GM06990 (cell line): ENCODE results near the gene UBXN11.

Experiments
- DNase-seq: peaks from one replicate; pipeline ENCODE4 v3.0.0-alpha.2; 2011; ENCODE audit not compliant: insufficient read length; ENCODE audit errors: extremely low read depth
- H3K27me3 ChIP-seq: replicated peaks from 2 replicates; pipeline ENCODE4 v1.6.0; 2011; ENCODE audit warnings: low read length; ENCODE audit not compliant: control insufficient read depth, insufficient read depth
- H3K36me3 ChIP-seq: 2 replicates; pipeline ENCODE4 v1.5.1; 2011; ENCODE audit warnings: low read length; ENCODE audit not compliant: control insufficient read depth, insufficient read depth
- H3K4me3 ChIP-seq: replicated peaks from 2 replicates; pipeline ENCODE4 v1.5.1; 2011; ENCODE audit warnings: low read depth, mild to moderate bottlenecking, control low read depth, low read length
- TF ChIP-seq, protein P1 (sequence below): IDR thresholded peaks from 2 replicates; pipeline ENCODE4 v1.5.1; 2011; ENCODE audit warnings: low read length, control low read depth, mild to moderate bottlenecking, inconsistent platforms; ENCODE audit not compliant: insufficient read depth, poor library complexity, severe bottlenecking

The UBXN11 gene

DNA sequence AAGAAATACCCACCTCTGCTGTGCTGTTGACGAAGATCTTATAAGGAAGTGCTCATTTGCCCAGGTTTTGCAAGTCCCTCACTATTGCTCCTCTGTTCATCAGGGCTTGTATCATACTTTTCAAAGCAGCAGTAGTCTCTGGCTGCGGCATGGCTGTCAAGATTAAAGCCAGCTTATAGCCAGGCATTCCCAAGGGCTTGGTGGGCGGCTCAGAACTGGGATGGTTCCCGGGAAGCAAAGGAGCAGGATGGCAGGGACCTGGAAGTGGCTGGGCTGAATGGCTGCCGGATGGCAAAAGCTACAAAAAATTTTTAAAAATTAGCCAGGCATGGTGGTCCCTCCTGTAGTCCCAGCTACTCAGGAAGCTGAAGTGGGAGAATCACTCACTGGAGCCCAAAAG lies 43.2 kb downstream of the UBXN11 start:
- Histone ChIP-seq H3K4me3 (no peak overlapping the region), H3K27me3 (no peaks in the 10 kb centered on the region), H3K36me3 (peaks cover 8% of the 10 kb centered on the region)
- TF ChIP-seq, protein P1, sequence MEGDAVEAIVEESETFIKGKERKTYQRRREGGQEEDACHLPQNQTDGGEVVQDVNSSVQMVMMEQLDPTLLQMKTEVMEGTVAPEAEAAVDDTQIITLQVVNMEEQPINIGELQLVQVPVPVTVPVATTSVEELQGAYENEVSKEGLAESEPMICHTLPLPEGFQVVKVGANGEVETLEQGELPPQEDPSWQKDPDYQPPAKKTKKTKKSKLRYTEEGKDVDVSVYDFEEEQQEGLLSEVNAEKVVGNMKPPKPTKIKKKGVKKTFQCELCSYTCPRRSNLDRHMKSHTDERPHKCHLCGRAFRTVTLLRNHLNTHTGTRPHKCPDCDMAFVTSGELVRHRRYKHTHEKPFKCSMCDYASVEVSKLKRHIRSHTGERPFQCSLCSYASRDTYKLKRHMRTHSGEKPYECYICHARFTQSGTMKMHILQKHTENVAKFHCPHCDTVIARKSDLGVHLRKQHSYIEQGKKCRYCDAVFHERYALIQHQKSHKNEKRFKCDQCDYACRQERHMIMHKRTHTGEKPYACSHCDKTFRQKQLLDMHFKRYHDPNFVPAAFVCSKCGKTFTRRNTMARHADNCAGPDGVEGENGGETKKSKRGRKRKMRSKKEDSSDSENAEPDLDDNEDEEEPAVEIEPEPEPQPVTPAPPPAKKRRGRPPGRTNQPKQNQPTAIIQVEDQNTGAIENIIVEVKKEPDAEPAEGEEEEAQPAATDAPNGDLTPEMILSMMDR = no peak
- no peak for DNase-seq

GRCh38 chr1:26259578-26259977 lies 46.9 kb downstream of the UBXN11 start:
- TF ChIP-seq, protein P1 = no peak
- Histone ChIP-seq H3K4me3 (no peak overlapping the region), H3K36me3 (peaks cover 11% of the 10 kb centered on the region), H3K27me3 (no peaks in the 10 kb centered on the region)
- no peak for DNase-seq

- no peak for DNase-seq
- no peak overlapping the region for H3K4me3 ChIP-seq
- TF ChIP-seq, protein P1 = no peak
- no peaks in the 10 kb centered on the region for H3K27me3 ChIP-seq
- H3K36me3 ChIP-seq = peaks cover 13% of the 10 kb centered on the region
Measured at GRCh38 chr1:26259005-26259404, 47.4 kb downstream of the UBXN11 start.

DNA sequence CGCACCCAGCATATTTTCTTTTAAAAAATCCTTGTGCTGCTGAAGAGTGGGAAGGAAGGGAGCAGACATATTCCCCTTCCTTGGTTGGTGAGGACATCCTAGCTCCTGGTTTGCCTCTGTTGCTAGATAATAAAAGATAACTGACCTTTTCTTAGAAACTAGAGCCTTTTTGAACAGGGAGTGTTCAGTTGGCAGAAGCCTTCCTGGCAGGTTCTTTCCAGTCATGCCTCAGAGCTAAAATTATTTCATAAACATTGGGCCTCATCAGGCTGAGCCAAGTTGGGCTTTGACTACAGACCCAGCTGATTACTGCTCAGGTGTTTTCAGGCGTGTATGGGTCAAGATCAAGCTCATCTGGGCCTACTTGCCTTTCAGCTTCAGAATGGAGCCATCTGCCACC lies 49.2 kb downstream of the UBXN11 start:
- Histone ChIP-seq H3K27me3 (no peaks in the 10 kb centered on the region), H3K36me3 (peaks cover 13% of the 10 kb centered on the region), H3K4me3 (no peak overlapping the region)
- TF ChIP-seq, protein P1 = no peak
- no peak for DNase-seq

DNA sequence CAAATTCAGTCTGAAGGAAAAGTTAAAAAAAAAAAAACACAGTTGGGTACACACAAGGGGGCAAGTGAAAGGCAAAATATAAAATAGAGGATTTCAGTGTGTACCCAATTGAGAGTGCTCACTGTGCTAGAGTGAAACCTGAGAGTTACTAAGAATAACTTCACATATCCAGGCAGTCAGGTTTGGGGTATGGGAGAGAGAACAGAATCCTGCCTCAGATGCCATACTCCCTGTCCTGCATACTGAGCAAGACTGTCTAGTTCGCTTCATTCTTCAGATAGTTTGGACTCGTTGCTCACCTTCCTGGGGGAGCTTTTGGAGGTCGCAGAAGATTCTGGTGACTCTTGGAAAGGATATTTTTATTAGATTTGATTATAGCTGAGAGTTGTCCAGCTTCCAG lies 52.0 kb downstream of the UBXN11 start:
- Histone ChIP-seq H3K36me3 (peaks cover 11% of the 10 kb centered on the region), H3K27me3 (no peaks in the 10 kb centered on the region), H3K4me3 (no peak overlapping the region)
- TF ChIP-seq, protein P1 = no peak
- no peak for DNase-seq

GRCh38 chr1:26252718-26253117 lies 53.7 kb downstream of the UBXN11 start:
- Histone ChIP-seq H3K36me3 (peaks cover 10% of the 10 kb centered on the region), H3K4me3 (no peak overlapping the region), H3K27me3 (no peaks in the 10 kb centered on the region)
- no peak for DNase-seq
- TF ChIP-seq, protein P1 = no peak
